ENCODE measurements around the gene CCDC138. TPM values are rescaled to one million over a fixed set of nuclear protein-coding genes. Genes with fewer than 3 reads are reported as not detected.

Gene CCDC138
- 4.3 and 5.9 TPM in 2 replicates for total RNA-seq

GRCh38 chr2:108786354-108787215 lies at the start of gene CCDC138:
TSS of gene CCDC138 (plus strand) at chr2:108786771. CDS start at chr2:108786823, 52 bp downstream.

Other genes with a start within 250 kb of the CCDC138 start
- gene RANBP2, start 67.3 kb upstream of the CCDC138 start, total RNA-seq = 60.0 and 81.8 TPM in 2 replicates
- gene EDAR, start 202.4 kb downstream of the CCDC138 start, total RNA-seq = not detected in 2 replicates

All from dermis lymphatic vessel endothelial cell (primary cell).